ENCODE results near the gene DUSP2.
A peak's percentile ranks its signal among the peaks of the same experiment; 100 is the strongest.

The DUSP2 gene

DNA sequence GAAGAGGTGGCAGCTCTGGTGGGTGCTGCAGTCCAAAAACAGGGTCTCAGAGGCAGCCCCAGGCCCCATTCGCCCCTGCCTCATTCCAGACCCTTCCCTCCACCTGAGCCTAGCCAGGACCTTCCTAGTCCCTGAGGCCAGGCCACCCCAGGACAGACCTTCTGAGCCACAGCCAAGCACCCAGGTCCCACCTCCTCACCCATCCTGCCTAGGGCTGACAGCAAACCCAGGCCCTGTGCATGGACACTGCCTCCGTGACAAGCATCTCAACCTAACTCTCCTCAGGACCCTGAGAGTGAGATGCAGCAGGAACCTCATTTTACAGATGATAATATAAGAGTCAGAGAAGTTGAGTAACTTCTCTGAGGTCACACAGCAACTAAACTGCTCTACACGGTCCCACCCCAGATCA is 44.3 kb downstream of the DUSP2 start:
- TF ChIP-seq CTCF (IDR thresholded peaks at IDR 0.05), result no peak
- H3K27ac ChIP-seq, result no peak overlapping the region

GRCh38 chr2:96099861-96100798 is 45.1 kb downstream of the DUSP2 start:
- Histone ChIP-seq H3K27ac (no peak overlapping the region), H3K9me3 (peaks cover 0 to 7% (median under 1%) of the 10 kb centered on the region in 3 donors), H3K4me3 (no peak overlapping the region), H3K27me3 (no peaks in the 10 kb centered on the region), H3K36me3 (no peaks in the 10 kb centered on the region), H3K4me1 (peaks cover 0 to 8% (median 4%) of the 10 kb centered on the region in 4 donors)
- no peak for TF ChIP-seq CTCF (IDR thresholded peaks at IDR 0.05)
- DNase-seq, result peak; percentile 13 to 46
- intact Hi-C loops (cut with DNase I; ENCODE audit: low total_unique reads), result no loop called here

More for the DNA sequence above, 44.3 kb downstream of the DUSP2 start:
- peaks cover 0 to 8% (median 4%) of the 10 kb centered on the region in 4 donors for H3K4me1 ChIP-seq
- peak in 1 of 2 donors; percentile 20 for DNase-seq
- H3K9me3 ChIP-seq, result peaks cover 0 to 15% (median 8%) of the 10 kb centered on the region in 3 donors
- H3K36me3 ChIP-seq, result no peaks in the 10 kb centered on the region
- H3K4me3 ChIP-seq, result no peak overlapping the region
- intact Hi-C loops (cut with DNase I; ENCODE audit: low total_unique reads), result no loop called here
- no peaks in the 10 kb centered on the region for H3K27me3 ChIP-seq

DNA sequence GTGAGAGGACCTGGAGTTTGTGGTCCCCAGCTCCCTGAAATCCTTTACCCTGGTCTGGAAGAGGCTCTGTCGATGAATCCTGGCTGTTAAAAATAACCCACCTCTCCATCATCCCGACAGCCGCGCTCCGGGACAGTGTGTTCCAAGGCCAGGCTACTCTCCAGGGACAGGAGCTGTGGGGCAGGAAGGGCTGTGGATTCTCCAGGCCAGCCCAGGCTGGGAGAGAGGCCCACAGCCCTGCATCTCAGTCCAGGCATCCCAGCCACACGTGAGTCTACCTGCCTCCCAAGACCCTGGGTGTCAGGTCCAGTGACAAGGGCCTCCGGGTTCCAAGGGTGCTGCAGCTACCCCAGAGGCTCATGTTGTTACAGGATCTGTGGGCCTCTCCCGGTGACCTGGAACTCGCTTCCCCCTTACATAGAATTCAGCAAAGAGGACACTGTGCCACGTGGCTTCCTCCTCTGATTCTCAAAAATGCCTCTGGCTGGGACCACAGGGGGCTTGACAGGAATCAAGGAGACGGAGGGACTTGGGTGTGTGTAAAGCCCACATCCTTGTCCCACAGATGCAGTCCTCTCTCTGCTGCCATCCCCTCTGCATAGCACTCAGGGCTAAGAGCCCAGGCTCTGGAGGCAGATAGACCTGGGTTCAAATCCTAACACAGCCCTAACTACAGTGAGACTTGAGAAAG is 46.2 kb downstream of the DUSP2 start:
- H3K27ac ChIP-seq, result peak overlapping the region in 1 of 2 donors; percentile 24
- peaks cover 0 to 8% (median 4%) of the 10 kb centered on the region in 4 donors for H3K4me1 ChIP-seq
- no peaks in the 10 kb centered on the region for H3K36me3 ChIP-seq
- TF ChIP-seq CTCF (IDR thresholded peaks at IDR 0.05), result no peak
- DNase-seq, result peak; percentile 23 to 61
- no peak overlapping the region for H3K4me3 ChIP-seq
- intact Hi-C loops (cut with DNase I; ENCODE audit: low total_unique reads), result no loop called here
- no peaks in the 10 kb centered on the region for H3K27me3 ChIP-seq
- no peaks in the 10 kb centered on the region for H3K9me3 ChIP-seq

GRCh38 chr2:96097951-96098823 is 47.1 kb downstream of the DUSP2 start:
- no peak for TF ChIP-seq CTCF (IDR thresholded peaks at IDR 0.05)
- no peaks in the 10 kb centered on the region for H3K9me3 ChIP-seq
- H3K27me3 ChIP-seq, result no peaks in the 10 kb centered on the region
- peak overlapping the region in 1 of 2 donors; percentile 24 for H3K27ac ChIP-seq
- H3K4me1 ChIP-seq, result peaks cover 0 to 8% (median 4%) of the 10 kb centered on the region in 4 donors
- H3K4me3 ChIP-seq, result no peak overlapping the region
- no peaks in the 10 kb centered on the region for H3K36me3 ChIP-seq
- peak in 1 of 2 donors; percentile 17 for DNase-seq
- intact Hi-C loops (cut with DNase I; ENCODE audit: low total_unique reads), result no loop called here

DNA sequence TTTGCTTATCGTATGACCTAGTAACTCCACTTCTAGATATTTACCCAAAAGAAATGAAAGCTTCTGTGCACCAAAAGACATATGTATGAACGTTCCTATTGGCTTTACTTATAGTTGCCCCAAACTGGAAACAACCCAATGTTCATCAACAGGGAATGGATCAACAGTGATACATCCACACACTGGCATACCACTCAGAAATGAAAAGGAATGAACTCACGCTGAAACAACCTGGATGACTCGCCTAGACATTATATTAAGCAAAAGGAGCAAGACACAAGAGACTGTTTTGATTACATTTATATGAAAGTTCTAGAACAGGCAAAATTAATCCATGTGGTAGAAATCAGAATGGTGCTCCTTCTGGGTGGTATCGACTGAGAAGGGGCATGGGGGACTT is 47.8 kb downstream of the DUSP2 start:
- DNase-seq, result no peak
- Histone ChIP-seq H3K4me3 (no peak overlapping the region), H3K27me3 (no peaks in the 10 kb centered on the region), H3K36me3 (no peaks in the 10 kb centered on the region), H3K4me1 (peaks cover 0 to 8% (median 4%) of the 10 kb centered on the region in 4 donors), H3K27ac (no peak overlapping the region), H3K9me3 (no peaks in the 10 kb centered on the region)
- TF ChIP-seq CTCF (IDR thresholded peaks at IDR 0.05), result no peak
- intact Hi-C loops (cut with DNase I; ENCODE audit: low total_unique reads), result no loop called here

Data from tibial artery (tissue), 4 donors.